GM23248 (cell line): ENCODE results near the gene MYADM. TPM values are rescaled to one million over a fixed set of nuclear protein-coding genes. Genes with fewer than 3 reads are reported as not detected.
A peak's percentile ranks its signal among the peaks of the same experiment; 100 is the strongest.

Experiments used
- DNase-seq: peaks from one replicate; pipeline ENCODE4 v3.0.0-alpha.2; 2015
- H2AFZ ChIP-seq: fragments of 200-600 bp; sonication (generic); 2 replicates; pipeline ENCODE4 v1.6.1; 2016; ENCODE audit warnings: antibody characterized with exemption
- H3F3A ChIP-seq: fragments of 200-600 bp; sonication (generic); 2 replicates; pipeline ENCODE4 v1.6.1; 2016; ENCODE audit warnings: mild to moderate bottlenecking, antibody characterized with exemption, mixed run types; ENCODE audit not compliant: insufficient read depth
- H3K27ac ChIP-seq: fragments of 200-600 bp; sonication (generic); 2 replicates; pipeline ENCODE4 v1.5.1; 2016; ENCODE audit warnings: mild to moderate bottlenecking
- H3K27me3 ChIP-seq: fragments of 200-600 bp; sonication (generic); replicated peaks from 2 replicates; pipeline ENCODE4 v1.6.1; 2016; ENCODE audit warnings: mild to moderate bottlenecking; ENCODE audit not compliant: insufficient read depth
- H3K36me3 ChIP-seq: fragments of 200-600 bp; sonication (generic); 2 replicates; pipeline ENCODE4 v1.6.1; 2016; ENCODE audit warnings: low read depth, mild to moderate bottlenecking
- H3K4me1 ChIP-seq: fragments of 200-600 bp; sonication (generic); 2 replicates; pipeline ENCODE4 v1.6.1; 2016; ENCODE audit warnings: mild to moderate bottlenecking; ENCODE audit not compliant: insufficient read depth
- H3K4me2 ChIP-seq: fragments of 200-600 bp; sonication (generic); one replicate; pipeline ENCODE4 v1.6.1; 2016; ENCODE audit warnings: mild to moderate bottlenecking; ENCODE audit not compliant: unreplicated experiment
- H3K4me3 ChIP-seq: fragments of 200-600 bp; sonication (generic); 2 replicates; pipeline ENCODE4 v1.5.1; 2016; ENCODE audit warnings: mild to moderate bottlenecking
- H3K79me2 ChIP-seq: fragments of 200-600 bp; sonication (generic); 2 replicates; pipeline ENCODE4 v1.6.1; 2016; ENCODE audit warnings: mild to moderate bottlenecking; ENCODE audit not compliant: insufficient read depth
- H3K9ac ChIP-seq: fragments of 200-600 bp; sonication (generic); 2 replicates; pipeline ENCODE4 v1.6.1; 2016; ENCODE audit warnings: mild to moderate bottlenecking
- H3K9me2 ChIP-seq: fragments of 200-600 bp; sonication (generic); 2 replicates; pipeline ENCODE4 v1.6.1; 2016; ENCODE audit warnings: mixed run types, mild to moderate bottlenecking, moderate library complexity; ENCODE audit not compliant: insufficient read depth
- H3K9me3 ChIP-seq: fragments of 200-600 bp; sonication (generic); one replicate; pipeline ENCODE4 v1.6.1; 2017; ENCODE audit warnings: low read depth
- H4K20me1 ChIP-seq: fragments of 200-600 bp; sonication (generic); 2 replicates; pipeline ENCODE4 v1.6.0; 2016; ENCODE audit not compliant: insufficient read depth
- EZH2 ChIP-seq: fragments of 200-600 bp; sonication (generic); IDR thresholded peaks from 2 replicates; pipeline ENCODE4 v1.6.1; 2018; ENCODE audit warnings: antibody characterized with exemption, mild to moderate bottlenecking; ENCODE audit not compliant: insufficient read depth, poor library complexity, severe bottlenecking
- EZH2phosphoT487 ChIP-seq: fragments of 200-600 bp; sonication (generic); IDR thresholded peaks from 2 replicates; pipeline ENCODE4 v1.6.1; 2018; ENCODE audit warnings: antibody characterized with exemption, moderate library complexity, mild to moderate bottlenecking, low read depth; ENCODE audit not compliant: insufficient read depth
- WGBS, 2 experiments: methylation state at CpG; one replicate each; pipeline ENCODE4 v1.1.6; 2015 to 2017; ENCODE audit warnings: low lambda C conversion rate in 2 of 2, low coverage in 1 of 2; ENCODE audit errors: missing lambda C conversion rate in 2 of 2; 5-methylcytosine and 5-hydroxymethylcytosine counted together
- in situ Hi-C: fragments of 300-500 bp; cut with MboI; formaldehyde crosslinking; loops from 2 replicates; pipeline ENCODE4 v1.15.0; 2020
- polyA plus RNA-seq: library from polyadenylated mRNA; unstranded; fragments of >200 nt; fragmentation: Nextera tagmentation; extraction: Ambion mirVana; gene quantifications from 2 replicates; pipeline ENCODE4 v1.2.1, GENCODE V29; 2016
- total RNA-seq: library from RNA; depleted of rRNA; stranded (reverse); fragments of >200 nt; shearing (Covaris generic); gene quantifications from 2 replicates; pipeline ENCODE4 v1.2.3, GENCODE V29; 2014

Gene MYADM
- total and polyA plus RNA-seq, 2 experiments from 2014 or later: 74.8 to 222 TPM

DNA sequence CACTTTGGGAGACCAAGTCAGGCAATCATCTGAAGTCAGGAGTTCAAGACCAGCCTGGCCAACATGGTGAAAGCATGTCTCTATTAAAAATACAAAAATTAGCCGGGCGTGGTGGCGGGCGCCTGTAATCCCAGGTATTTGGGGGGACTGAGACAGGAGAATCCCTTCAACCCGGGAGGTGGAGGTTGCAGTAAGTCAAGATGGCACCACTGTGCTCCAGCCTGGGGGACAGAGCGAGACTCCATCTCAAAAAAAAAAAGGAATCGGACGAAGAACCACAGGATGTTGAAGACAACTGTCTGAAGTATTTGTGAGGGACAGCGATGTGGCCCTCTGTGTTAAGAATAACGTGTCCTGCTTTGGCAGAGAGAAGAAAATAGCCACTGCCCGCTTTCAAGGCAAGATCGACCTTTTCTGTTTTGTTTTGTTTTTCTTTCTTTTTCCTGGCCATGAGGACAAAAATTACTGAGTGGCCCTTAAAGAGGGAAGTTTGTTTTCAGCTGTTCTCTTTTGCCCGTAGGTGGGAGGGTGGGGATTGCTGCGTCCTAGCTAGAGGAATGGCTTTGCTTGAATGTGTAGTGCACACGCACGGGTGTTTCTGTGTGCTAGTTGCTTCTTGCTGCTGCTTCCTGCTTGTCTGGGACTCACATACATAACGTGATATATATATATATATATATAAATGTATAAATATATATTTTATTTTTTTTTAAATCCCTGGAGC, 8.1 kb downstream of the MYADM start:
- WGBS, 2 experiments: 90 to 91% methylated on average over 17 of the region's 17 CpGs
- H2AFZ ChIP-seq: no peak overlapping the region
- H3K9me2 ChIP-seq: no peaks in the 10 kb centered on the region
- peaks cover 47% of the 10 kb centered on the region for H3F3A ChIP-seq
- peaks cover 21% of the 10 kb centered on the region for H3K36me3 ChIP-seq
- no peak for TF ChIP-seq EZH2
- no peak for TF ChIP-seq EZH2phosphoT487
- H3K79me2 ChIP-seq: peaks cover 40% of the 10 kb centered on the region
- 0 out of 2 replicates have a peak, but pooled peaks cover 7% of the 10 kb centered on the region for H4K20me1 ChIP-seq
- in situ Hi-C loops: no loop called here
- no peak overlapping the region for H3K4me2 ChIP-seq
- no peaks in the 10 kb centered on the region; the same call in 1 of the 2 replicates for H3K27me3 ChIP-seq
- no peak overlapping the region for H3K27ac ChIP-seq
- H3K4me1 ChIP-seq: no peaks in the 10 kb centered on the region
- H3K9me3 ChIP-seq: no peaks in the 10 kb centered on the region
- DNase-seq: no peak
- no peak overlapping the region for H3K9ac ChIP-seq
- H3K4me3 ChIP-seq: no peak overlapping the region

DNA sequence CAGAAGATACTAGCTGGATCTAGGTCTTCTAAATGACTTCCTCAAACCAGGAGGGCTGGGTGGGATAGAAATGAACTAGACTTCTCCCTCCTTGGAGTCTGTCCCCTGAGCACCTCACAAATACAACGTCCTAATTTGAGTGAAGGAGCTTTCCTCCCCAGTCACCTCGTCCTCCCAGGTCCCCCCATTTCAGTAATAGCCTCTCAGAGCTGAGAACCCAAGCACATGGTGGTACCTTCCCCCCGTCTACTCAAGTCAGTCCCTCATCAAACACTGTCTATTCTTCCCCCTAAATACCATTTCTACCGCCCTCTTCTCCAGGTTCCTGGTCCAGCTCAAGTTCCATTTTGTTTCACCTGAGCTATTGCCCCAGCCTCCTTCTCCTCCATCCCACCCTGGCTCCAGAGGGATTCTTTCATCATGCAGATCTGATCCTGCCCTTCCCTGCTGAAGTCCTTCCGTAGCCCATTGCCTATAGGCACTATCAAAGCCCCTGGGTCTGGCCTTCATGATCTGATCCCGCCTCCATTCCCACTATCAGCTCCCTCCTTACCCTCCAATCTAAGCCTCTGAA, 9.1 kb downstream of the MYADM start:
- peaks cover 8% of the 10 kb centered on the region; the same call in 1 of the 2 replicates for H3K27me3 ChIP-seq
- H3K36me3 ChIP-seq: peaks cover 21% of the 10 kb centered on the region
- 0 out of 2 replicates have a peak, but pooled peaks cover 7% of the 10 kb centered on the region for H4K20me1 ChIP-seq
- no peak overlapping the region for H3K4me3 ChIP-seq
- H2AFZ ChIP-seq: no peak overlapping the region
- no peak for DNase-seq
- H3K4me2 ChIP-seq: no peak overlapping the region
- no peaks in the 10 kb centered on the region for H3K9me3 ChIP-seq
- peaks cover 48% of the 10 kb centered on the region for H3F3A ChIP-seq
- no peak overlapping the region for H3K27ac ChIP-seq
- H3K4me1 ChIP-seq: peaks cover 6% of the 10 kb centered on the region; the same call in 1 of the 2 replicates
- no peak overlapping the region for H3K9ac ChIP-seq
- TF ChIP-seq EZH2: no peak
- no peak for TF ChIP-seq EZH2phosphoT487
- H3K9me2 ChIP-seq: no peaks in the 10 kb centered on the region
- WGBS, 2 experiments: 71 to 82% methylated on average over 5 to 6 of the region's 6 CpGs
- in situ Hi-C loops: no loop called here
- H3K79me2 ChIP-seq: peaks cover 31% of the 10 kb centered on the region

DNA sequence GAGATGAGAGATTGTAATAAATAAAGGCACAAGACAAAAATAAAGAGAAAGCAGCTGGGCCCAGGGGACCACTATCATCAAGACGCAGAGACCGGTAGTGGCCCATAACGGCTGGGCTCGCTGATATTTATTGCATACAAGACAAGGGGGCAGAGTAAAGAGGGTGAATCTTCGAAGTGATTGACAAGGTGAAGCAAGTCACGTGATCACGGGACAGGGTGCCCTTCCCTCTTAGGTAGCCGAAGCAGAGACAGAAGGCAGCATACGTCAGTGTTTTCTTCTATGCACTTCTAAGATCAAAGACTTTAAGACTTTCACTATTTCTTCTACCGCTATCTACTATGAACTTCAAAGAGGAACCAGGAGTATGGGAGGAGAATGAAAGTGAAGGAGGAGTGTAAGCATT, 9.7 kb downstream of the MYADM start:
- peaks cover 8% of the 10 kb centered on the region; the same call in 1 of the 2 replicates for H3K4me1 ChIP-seq
- H3K4me2 ChIP-seq: no peak overlapping the region
- H2AFZ ChIP-seq: no peak overlapping the region
- 40 to 42% methylated on average over 10 of the region's 10 CpGs for WGBS, 2 experiments
- H3K9me2 ChIP-seq: no peaks in the 10 kb centered on the region
- H3K4me3 ChIP-seq: no peak overlapping the region
- no peak overlapping the region for H3K27ac ChIP-seq
- H3F3A ChIP-seq: peaks cover 43% of the 10 kb centered on the region
- peaks cover 21% of the 10 kb centered on the region for H3K36me3 ChIP-seq
- no peak for TF ChIP-seq EZH2
- no peak for TF ChIP-seq EZH2phosphoT487
- 0 out of 2 replicates have a peak, but pooled peaks cover 7% of the 10 kb centered on the region for H4K20me1 ChIP-seq
- peaks cover 12% of the 10 kb centered on the region; the same call in 1 of the 2 replicates for H3K27me3 ChIP-seq
- H3K79me2 ChIP-seq: peaks cover 25% of the 10 kb centered on the region; the same call in 1 of the 2 replicates
- no peaks in the 10 kb centered on the region for H3K9me3 ChIP-seq
- peak; percentile 36 for DNase-seq
- in situ Hi-C loops: no loop called here
- H3K9ac ChIP-seq: no peak overlapping the region

DNA sequence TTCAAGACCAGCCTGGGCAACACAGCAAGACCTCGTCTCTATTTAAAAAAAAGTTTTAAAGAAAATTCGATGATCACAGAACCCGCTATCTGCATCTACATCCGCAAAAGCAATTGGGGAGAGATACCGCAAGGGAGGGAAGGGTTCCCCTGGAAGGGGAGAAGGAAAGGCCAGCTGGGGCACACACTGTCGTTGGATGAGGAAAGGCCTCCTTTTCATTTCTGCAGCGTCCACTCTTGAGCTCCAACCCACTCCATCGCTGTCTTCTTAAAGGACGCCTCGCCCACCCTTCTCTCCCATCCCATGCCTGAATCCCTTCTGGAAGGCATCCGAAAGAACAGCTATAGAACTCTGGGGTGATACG, 11.1 kb downstream of the MYADM start:
- Histone ChIP-seq H3K27ac (no peak overlapping the region), H4K20me1 (0 out of 2 replicates have a peak, but pooled peaks cover 7% of the 10 kb centered on the region), H3K9ac (peak overlapping the region; percentile 61), H2AFZ (peak overlapping the region; percentile 89), H3K27me3 (peaks cover 25% of the 10 kb centered on the region), H3K79me2 (peaks cover 12% of the 10 kb centered on the region; the same call in 1 of the 2 replicates), H3K4me3 (peak overlapping the region; percentile 80), H3K9me2 (no peaks in the 10 kb centered on the region), H3K4me2 (peak overlapping the region; percentile 98), H3K4me1 (peaks cover 8% of the 10 kb centered on the region; the same call in 1 of the 2 replicates), H3K36me3 (peaks cover 15% of the 10 kb centered on the region), H3F3A (peaks cover 39% of the 10 kb centered on the region), H3K9me3 (no peaks in the 10 kb centered on the region)
- peak; percentile 42 for DNase-seq
- 38 to 41% methylated on average over 12 of the region's 12 CpGs for WGBS, 2 experiments
- TF ChIP-seq EZH2phosphoT487: no peak
- TF ChIP-seq EZH2: no peak
- in situ Hi-C loops: no loop called here
